WERI-Rb-1 (cell line): ENCODE results near the gene SRP68.
A peak's percentile ranks its signal among the peaks of the same experiment; 100 is the strongest.

Experiments used
- DNase-seq: peaks from one replicate; pipeline ENCODE4 v3.0.0-alpha.2; 2020
- H3K27ac ChIP-seq: fragments of 250-450 bp; sonication (Bioruptor Pico); 2 replicates; pipeline ENCODE4 v1.5.1; 2020; ENCODE audit warnings: mild to moderate bottlenecking, moderate library complexity
- H3K27me3 ChIP-seq: fragments of 250-450 bp; sonication (Bioruptor Pico); 2 replicates; pipeline ENCODE4 v1.5.1; 2021; ENCODE audit warnings: mild to moderate bottlenecking, low read depth, moderate library complexity; ENCODE audit not compliant: insufficient read depth, severe bottlenecking
- H3K36me3 ChIP-seq: fragments of 250-450 bp; sonication (Bioruptor Pico); 2 replicates; pipeline ENCODE4 v1.5.1; 2020; ENCODE audit warnings: mild to moderate bottlenecking, moderate library complexity
- H3K4me3 ChIP-seq: 2 replicates; pipeline ENCODE4 v1.5.1; 2011; ENCODE audit warnings: low read depth, mild to moderate bottlenecking, control low read depth, low read length
- H3K9me3 ChIP-seq: fragments of 250-450 bp; sonication (Bioruptor Pico); 2 replicates; pipeline ENCODE4 v1.5.1; 2021; ENCODE audit warnings: mild to moderate bottlenecking, moderate library complexity; ENCODE audit not compliant: severe bottlenecking
- TF ChIP-seq, protein P1 (sequence below): IDR thresholded peaks from 2 replicates; pipeline ENCODE4 v1.5.1; 2011; ENCODE audit warnings: low read depth, mild to moderate bottlenecking, control low read depth, inconsistent platforms, low read length

Gene SRP68

DNA sequence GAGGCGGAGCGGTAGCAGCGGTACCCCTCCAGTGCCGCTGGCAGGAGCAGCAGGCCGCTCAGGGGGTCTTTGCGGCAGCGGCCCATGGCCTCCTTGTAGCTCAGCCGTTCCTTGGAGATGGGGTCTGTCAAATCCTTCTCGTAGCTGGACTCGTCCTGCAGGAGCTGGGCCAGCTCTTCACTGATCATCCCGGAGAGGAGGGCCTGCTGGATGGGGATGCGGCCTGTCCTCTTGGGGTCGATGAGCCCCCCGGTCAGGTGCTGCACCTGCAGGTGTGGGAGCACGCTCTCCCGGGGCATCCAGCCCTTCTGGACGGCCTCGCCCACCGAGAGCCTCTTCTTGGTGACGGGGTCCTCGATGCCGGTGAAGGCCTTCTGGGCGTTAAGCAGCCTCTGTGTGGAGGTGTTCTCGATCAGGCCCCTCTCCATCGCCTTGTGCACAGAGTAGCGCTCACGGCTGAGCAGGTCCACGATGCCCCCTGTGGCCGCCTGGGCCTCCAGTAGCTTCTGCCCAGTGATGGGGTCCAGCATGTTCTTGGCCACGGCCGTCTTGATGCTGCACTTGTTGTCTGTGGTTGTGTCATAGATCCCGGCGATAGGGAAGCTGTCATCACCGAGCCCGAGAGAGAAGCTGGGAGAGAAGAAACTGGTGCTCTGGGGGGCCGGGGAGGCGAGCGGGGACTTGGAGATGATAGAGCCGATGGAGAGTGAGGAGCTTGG, 65.0 kb downstream of the SRP68 start:
- H3K36me3 ChIP-seq: peaks cover 49% of the 10 kb centered on the region
- H3K4me3 ChIP-seq: no peak overlapping the region

DNA sequence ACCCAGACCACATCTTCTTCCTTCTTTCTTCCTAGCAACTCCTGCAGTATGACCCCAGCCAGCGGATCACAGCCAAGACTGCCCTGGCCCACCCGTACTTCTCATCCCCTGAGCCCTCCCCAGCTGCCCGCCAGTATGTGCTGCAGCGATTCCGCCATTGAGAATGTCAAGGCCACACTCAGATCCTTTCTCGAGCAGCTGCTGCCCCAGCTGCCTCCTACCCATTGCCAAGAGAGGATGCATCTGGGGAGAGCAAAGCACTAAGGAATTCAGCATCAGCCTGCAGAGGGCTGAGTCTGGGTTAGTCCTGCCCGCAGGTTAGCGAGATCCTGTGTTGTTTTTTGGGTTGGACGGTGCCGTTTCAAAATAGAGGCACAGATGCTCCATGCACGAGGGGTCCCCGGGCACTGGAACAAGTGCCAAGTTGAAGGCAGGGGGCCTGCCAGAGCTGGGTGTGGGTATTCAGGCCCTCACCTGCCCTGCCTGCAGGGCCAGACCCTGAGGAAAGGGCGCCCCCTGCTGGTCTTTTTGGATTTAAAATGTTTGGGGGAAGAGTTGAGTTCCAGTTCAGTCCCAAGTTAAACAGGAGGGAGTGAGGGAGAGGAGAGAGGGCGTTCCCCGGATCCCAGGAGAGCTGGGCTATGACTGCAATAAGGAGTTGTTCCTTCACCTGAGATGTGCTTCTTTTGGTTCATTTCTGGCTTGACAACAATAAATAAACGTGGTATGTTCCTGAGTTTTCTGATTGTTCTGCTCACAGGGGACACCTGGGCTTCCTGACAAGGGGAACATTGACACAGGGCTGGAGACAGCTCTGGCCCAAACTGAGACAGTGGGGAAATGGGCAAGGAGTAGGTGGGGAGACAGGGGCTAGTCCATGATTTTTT, 66.8 kb downstream of the SRP68 start:
- no peaks in the 10 kb centered on the region for H3K27me3 ChIP-seq
- no peak overlapping the region for H3K4me3 ChIP-seq
- H3K27ac ChIP-seq: no peak overlapping the region
- TF ChIP-seq, protein P1, sequence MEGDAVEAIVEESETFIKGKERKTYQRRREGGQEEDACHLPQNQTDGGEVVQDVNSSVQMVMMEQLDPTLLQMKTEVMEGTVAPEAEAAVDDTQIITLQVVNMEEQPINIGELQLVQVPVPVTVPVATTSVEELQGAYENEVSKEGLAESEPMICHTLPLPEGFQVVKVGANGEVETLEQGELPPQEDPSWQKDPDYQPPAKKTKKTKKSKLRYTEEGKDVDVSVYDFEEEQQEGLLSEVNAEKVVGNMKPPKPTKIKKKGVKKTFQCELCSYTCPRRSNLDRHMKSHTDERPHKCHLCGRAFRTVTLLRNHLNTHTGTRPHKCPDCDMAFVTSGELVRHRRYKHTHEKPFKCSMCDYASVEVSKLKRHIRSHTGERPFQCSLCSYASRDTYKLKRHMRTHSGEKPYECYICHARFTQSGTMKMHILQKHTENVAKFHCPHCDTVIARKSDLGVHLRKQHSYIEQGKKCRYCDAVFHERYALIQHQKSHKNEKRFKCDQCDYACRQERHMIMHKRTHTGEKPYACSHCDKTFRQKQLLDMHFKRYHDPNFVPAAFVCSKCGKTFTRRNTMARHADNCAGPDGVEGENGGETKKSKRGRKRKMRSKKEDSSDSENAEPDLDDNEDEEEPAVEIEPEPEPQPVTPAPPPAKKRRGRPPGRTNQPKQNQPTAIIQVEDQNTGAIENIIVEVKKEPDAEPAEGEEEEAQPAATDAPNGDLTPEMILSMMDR: peak; percentile 71
- peak; percentile 93 for DNase-seq
- H3K9me3 ChIP-seq: no peaks in the 10 kb centered on the region
- peaks cover 53% of the 10 kb centered on the region for H3K36me3 ChIP-seq

More for the DNA sequence above, 65.0 kb downstream of the SRP68 start:
- Histone ChIP-seq H3K27ac (no peak overlapping the region), H3K27me3 (no peaks in the 10 kb centered on the region), H3K9me3 (no peaks in the 10 kb centered on the region)
- TF ChIP-seq, protein P1: no peak
- DNase-seq: no peak

DNA sequence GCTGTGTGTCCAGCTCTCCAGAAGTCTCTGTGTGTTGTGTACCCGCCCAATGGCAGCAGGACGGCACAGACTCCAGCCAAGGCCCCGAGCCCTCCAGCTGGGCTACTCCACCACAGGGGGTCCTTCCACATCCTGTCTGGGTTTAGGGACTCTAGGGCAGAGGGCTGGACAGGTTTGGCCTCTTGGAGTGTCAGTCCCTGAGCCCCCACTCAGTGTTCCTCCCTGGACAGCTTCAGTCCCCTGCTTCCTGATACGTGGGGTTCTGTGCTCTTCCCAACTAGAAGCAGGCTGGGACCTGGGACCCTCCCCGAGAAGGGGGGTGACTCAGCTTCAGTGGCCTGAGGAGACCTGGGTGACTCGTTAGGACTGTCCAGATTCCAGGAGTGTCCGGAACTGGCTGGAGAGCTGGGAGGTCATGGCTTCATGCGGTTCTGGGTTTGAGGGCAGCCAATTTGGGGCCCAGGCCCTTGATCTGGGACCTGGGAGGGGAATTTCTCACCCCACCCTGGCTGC, 67.5 kb downstream of the SRP68 start:
- H3K27me3 ChIP-seq: no peaks in the 10 kb centered on the region
- TF ChIP-seq, protein P1: no peak
- DNase-seq: no peak
- H3K9me3 ChIP-seq: no peaks in the 10 kb centered on the region
- H3K27ac ChIP-seq: no peak overlapping the region
- H3K36me3 ChIP-seq: peaks cover 58% of the 10 kb centered on the region
- H3K4me3 ChIP-seq: no peak overlapping the region

DNA sequence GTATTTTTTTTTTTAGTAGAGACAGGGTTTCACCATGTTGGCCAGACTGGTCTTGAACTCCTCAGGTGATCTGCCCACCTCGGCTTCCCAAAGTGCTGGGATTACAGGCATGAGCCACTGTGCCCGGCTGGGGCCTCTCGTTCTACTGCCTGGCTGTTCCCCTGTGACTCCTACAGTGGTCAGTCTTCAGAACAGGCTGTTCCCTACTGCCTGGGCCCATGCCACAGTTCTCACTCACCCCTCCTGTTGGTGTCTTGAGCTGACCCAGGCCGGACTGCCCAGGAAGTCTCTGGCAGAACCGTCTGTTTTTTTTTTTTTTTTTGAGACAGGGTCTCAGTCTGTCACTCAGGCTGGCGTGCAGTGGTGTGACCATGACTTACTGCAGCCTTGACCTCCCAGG, 68.4 kb downstream of the SRP68 start:
- H3K36me3 ChIP-seq: peaks cover 60% of the 10 kb centered on the region
- DNase-seq: no peak
- no peaks in the 10 kb centered on the region for H3K27me3 ChIP-seq
- no peaks in the 10 kb centered on the region for H3K9me3 ChIP-seq
- H3K27ac ChIP-seq: no peak overlapping the region
- TF ChIP-seq, protein P1: no peak
- H3K4me3 ChIP-seq: no peak overlapping the region

DNA sequence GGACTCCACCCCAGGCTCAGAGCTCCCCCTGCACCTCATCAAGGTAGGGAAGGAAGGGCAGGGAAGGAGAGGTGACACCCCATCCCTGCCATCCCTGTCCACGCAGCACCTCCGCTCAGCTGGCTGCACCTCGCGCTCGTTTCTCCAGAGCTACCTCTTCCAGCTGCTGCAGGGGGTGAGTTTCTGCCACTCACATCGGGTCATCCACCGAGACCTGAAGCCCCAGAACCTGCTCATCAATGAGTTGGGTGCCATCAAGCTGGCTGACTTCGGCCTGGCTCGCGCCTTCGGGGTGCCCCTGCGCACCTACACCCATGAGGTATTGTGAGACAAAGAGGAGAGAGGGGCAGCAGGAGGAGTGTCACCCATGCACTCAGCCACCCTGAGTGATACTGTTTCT, 70.2 kb downstream of the SRP68 start:
- DNase-seq: no peak
- Histone ChIP-seq H3K9me3 (no peaks in the 10 kb centered on the region), H3K27me3 (no peaks in the 10 kb centered on the region), H3K36me3 (peaks cover 55% of the 10 kb centered on the region), H3K4me3 (no peak overlapping the region), H3K27ac (no peak overlapping the region)
- TF ChIP-seq, protein P1: no peak
